Fibroblast of upper back skin (primary cell): ENCODE measurements around the gene ACVR1.

Experiments
- DNase-seq: peaks from one replicate; pipeline ENCODE4 v3.0.0-alpha.2; 2013

ACVR1 gene

DNA sequence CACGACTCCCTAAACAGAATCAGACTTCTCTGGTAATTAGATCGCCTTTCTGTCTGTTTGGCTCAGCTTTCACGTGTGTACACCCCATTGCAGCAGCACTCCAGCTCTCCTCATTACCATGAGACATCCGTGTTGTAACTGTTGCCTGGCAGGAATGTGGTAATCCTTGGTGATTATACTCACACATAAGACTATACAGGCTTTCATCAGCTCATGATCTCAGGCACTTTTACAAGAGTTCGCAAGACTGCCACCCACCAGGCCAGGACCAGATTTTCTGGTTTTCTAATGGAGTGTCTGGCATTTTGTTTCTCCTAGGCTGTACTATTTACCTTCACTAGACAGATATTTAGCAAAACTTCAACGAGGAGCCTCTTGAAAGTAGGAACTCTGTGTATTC lies 50.2 kb downstream of the ACVR1 start:
- peak; percentile 60 for DNase-seq

DNA sequence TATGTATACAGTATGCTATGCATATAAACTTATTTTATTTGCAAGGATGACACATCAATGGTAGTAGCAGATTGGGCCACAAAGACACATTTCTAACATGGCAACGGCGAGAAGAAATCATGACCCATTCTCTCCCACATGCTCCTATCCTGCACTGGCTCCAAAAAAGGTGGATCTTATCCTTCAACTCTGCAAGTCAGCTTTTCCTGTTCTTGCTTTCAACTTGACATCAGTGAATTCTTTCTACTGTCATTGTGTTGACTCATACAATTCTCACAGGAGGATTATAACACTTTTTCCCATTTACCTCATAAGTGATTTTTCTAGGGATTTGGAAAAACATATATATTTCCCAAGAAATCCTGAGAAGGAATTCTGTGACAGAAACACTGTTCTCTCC lies 53.1 kb downstream of the ACVR1 start:
- peak; percentile 61 for DNase-seq

GRCh38 chr2:157822533-157822932 lies 53.6 kb downstream of the ACVR1 start:
- DNase-seq: no peak

DNA sequence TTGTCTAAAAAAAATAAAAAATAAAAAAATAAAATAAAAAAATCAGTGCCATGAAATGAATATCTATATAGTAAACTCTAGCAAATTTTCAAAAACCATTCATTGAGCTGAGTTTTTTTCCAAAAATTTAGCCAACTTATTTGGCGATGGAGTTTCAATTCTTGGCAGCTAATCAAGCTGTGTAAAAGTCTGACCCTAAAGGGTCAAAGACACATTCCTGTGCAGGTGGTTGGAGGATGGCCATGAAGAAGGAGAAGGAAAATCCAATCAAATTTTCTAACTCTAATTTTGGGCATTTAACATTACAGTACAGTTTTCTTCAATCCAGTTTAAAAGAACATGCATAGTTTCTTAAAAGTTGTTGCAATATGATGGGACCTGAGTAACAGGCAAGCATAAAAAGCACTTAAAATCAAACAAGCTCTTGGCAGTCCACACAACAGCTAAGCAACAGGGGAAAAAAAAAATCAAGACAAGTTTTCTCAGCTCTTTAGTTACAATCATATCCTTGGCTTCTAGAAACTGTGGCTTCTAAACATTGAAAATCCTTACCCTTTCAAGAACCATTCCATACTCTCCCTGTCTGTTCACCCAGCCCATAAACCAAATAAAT lies 54.5 kb downstream of the ACVR1 start:
- no peak for DNase-seq

DNA sequence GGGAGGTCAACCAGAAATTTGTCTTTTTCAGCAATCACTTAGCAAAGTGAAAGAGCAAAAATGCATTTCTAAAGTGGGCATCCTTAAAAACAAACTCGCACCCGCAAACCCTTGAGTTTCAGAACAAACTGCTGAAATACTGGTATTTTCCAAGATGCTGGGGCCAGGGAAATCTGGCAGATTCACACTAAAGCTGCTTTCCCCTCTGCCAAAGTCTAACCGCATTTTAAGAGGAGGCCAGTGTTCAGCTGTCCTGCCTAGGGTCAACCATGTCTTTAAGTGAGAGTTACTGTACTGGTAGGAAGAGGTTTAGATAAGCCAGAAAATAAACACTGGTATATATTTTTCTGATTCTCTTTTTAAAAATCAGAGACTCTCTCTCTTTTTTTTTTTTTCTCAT lies 55.9 kb downstream of the ACVR1 start:
- DNase-seq: no peak

DNA sequence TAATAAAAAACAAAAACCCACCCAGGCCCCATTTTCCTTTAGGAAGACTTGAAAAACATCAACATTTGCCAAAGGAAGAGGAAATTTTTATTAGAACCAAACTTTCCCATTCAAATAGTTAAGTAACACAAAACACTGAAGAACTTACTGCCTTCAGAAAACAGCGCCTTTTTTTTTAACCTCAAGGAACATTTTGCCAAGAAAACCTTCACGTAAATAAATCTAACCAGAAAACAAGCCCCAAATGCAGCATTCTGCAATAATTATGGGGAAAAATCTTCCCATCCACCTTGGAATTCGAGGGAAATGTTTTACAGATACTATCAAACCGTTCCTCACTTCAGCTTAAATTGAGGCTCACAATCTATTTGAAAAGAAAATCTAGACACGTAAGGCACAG lies 56.4 kb downstream of the ACVR1 start:
- no peak for DNase-seq

DNA sequence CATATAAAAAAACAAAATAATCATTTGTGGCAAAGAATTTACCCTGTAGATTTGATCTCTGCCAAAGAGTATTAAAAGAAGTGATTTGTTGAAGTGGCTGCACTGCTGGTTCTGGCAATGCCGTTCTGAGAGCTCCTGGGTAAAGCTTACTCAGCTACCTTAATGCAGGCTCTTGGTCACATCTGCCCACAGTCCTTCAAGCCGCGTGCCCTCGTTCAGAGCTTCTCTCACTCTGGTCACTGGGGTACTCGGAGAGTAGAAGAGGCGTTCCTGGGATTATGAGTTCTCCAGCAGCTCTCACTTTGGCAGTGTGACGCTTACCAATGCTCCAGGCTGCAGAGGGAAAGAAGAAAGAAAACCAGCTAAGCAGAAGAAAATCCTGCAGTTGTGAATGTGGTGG lies 57.9 kb downstream of the ACVR1 start:
- no peak for DNase-seq

GRCh38 chr2:157815421-157815820 lies 60.7 kb downstream of the ACVR1 start:
- no peak for DNase-seq

DNA sequence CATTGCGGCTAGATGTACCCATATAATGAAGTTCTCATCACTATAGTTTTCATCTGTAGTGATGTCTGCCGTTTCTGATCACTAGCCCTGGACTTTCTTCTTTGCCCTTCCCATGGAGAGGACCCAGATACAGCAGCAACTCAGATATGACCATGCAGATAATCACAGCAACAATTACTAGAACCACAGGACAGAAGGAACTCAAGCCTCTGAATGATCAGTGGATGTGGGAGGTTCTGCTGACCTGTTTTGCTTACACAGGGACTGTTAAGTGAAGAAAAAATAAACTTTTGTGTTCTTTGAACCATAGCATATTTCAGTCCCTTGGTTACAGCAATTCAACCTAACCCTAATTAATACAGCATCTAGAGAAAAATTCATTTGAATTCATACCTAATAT lies 62.7 kb downstream of the ACVR1 start:
- no peak for DNase-seq

DNA sequence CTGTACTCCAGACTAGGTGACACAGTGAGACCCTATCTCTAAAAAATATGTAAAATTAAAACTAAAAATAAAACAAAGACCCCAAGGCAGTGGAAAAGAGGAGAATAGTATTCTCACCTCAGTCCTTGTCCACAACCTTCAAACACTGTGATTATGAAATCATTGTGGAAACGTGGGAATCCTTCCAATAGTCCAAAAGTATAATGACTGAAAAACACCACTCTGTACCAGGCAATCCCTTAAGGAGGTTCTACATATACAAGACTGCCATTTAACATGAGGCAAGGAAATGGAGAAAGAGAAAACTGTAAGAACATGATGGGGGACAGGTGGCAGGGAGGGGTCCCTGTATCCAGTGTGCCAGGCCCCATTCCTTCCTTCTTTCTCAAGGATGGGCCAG lies 66.1 kb downstream of the ACVR1 start:
- no peak for DNase-seq

- DNase-seq: peak; percentile 62
Measured at GRCh38 chr2:157809212-157809611, 66.9 kb downstream of the ACVR1 start.

GRCh38 chr2:157808421-157808820 lies 67.7 kb downstream of the ACVR1 start:
- DNase-seq: no peak

DNA sequence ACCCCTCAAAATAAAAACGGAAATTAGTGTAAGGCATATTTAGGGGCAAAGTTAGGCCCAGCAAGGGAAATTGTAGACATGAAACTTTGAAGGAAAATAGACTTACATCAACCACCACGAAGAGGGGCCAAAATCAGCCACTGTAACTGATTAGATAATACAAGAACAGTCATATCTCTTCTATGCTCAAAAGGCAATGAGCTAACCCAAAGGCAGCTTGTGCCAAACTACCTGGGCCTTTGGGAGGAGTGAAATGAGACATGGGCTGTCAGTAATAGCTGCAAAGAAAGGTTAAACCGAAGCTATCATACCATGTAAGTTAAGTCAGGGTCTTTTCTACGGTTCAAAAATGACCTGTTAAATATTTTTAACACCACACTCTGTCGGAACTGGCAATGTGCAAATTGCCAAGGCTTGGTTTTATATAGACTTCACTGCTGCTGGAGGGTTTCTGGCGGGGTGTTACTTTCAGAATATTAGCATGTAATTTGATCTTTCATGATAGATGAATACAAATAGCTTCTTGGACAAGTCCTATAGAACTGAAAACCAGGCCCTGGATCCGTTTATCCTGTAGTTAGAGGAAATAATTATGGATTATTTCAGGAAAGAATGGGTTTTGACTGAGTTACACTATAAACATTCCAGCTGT lies 69.6 kb downstream of the ACVR1 start:
- DNase-seq: no peak

GRCh38 chr2:157805519-157805918 lies 70.6 kb downstream of the ACVR1 start:
- DNase-seq: no peak

- DNase-seq: no peak
Measured at GRCh38 chr2:157804355-157804754, 71.8 kb downstream of the ACVR1 start.

DNA sequence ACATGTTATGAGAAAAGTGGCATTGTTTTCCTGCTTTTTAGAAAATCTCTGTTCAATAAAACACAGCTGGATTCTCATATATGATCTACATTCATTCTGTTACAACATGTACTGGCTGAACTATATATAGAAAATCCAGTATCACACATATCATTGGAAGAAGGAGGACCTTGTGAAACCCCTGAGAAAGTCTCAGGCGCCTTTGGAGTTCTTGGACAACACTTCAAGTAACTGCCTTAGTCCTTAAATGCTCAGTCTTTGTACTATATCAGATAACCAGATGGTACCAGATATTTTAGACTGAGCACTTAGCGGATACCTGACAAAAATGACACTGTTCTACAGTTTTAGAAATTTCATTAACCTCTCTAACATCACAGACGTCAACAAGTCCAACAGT lies 72.2 kb downstream of the ACVR1 start:
- DNase-seq: no peak

GRCh38 chr2:157803476-157803875 lies 72.7 kb downstream of the ACVR1 start:
- no peak for DNase-seq

- DNase-seq: no peak
Measured at GRCh38 chr2:157800838-157801495, 75.2 kb downstream of the ACVR1 start.

DNA sequence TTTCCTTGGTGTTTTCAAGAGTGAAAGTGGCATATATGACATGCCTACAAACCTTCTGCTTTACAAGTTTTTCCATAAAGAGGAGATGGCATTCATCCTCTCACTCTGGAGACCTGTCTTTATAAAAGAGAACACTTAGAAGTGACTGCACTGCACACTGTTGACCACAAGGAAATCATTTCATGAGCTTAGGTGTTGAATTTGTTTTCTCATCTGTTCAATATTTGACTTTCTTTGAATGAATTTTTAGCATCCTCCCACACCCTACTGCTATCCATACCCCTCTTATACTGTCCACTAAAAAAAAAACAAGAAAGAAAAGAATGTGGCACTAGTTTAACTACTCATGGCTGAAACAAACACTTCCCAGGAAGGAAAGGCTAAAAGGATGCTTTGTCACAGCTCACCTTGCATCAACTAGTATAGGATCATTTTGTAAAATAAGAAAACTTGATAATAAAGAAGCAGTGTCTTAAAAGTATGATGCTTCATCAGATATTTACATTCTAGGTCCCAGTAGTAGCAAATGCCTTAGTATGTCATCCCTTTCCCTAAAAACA lies 83.0 kb downstream of the ACVR1 start:
- no peak for DNase-seq

- peak; percentile 73 for DNase-seq
Measured at GRCh38 chr2:157792335-157793052, 83.6 kb downstream of the ACVR1 start.

- DNase-seq: no peak
Measured at GRCh38 chr2:157790780-157791179, 85.3 kb downstream of the ACVR1 start.

- no peak for DNase-seq
Measured at GRCh38 chr2:157789933-157790511, 86.1 kb downstream of the ACVR1 start.

DNA sequence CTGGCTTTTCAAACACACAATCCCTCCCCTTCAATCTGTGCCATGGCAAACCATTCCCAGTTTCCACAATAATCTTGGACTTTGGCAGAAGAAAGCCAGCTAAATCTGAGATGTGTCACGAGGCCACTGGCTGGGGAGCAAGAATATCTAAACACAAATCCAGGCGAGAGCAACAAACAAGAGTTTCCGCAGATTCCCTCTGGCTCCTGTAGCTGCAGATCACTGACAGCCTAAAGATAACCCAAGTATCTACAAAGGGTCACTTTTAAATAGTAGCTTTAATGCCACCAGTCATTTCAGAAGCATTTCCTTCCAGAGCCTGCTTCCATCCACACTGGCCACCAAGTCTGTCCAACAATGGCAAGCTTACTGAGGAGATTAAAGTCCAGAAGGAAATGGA lies 86.9 kb downstream of the ACVR1 start:
- DNase-seq: no peak
